Muscle layer of colon (tissue), 2 donors: ENCODE measurements around the gene IMMP2L.
"Not testable (repeated sequence)": the region's sequence is repeated elsewhere in the genome, so short reads cannot be mapped to it uniquely, and the experiment has no call there.

Experiments
- H3K27ac ChIP-seq: one replicate; pipeline ENCODE4 v1.7.0; 2013; ENCODE audit warnings: low read depth, mild to moderate bottlenecking, low read length, moderate library complexity
- H3K27me3 ChIP-seq, 2 donors: one replicate each; pipeline ENCODE4 v1.7.0; 2013; ENCODE audit warnings: low read length in 2 of 2, mild to moderate bottlenecking in 2 of 2; ENCODE audit not compliant: insufficient read depth in 2 of 2, control insufficient read depth in 1 of 2
- H3K36me3 ChIP-seq: one replicate; pipeline ENCODE4 v1.7.0; 2013; ENCODE audit warnings: mild to moderate bottlenecking, low read length; ENCODE audit not compliant: insufficient read depth
- H3K4me1 ChIP-seq: one replicate; pipeline ENCODE4 v1.7.0; 2013; ENCODE audit warnings: mild to moderate bottlenecking, low read length; ENCODE audit not compliant: insufficient read depth
- H3K4me3 ChIP-seq, 2 donors: one replicate each; pipeline ENCODE4 v1.7.0; 2013; ENCODE audit warnings: low read length in 2 of 2, low read depth in 1 of 2, mild to moderate bottlenecking in 1 of 2, moderate library complexity in 1 of 2
- H3K9ac ChIP-seq: one replicate; pipeline ENCODE4 v1.7.0; 2013; ENCODE audit warnings: low read length
- H3K9me3 ChIP-seq: one replicate; pipeline ENCODE4 v1.7.0; 2013; ENCODE audit warnings: mild to moderate bottlenecking, low read length
- donor health status: abdominal sarcoma.
- donor health status: Adenocarcinoma of cecum.

Gene IMMP2L

GRCh38 chr7:111324228-111324627 lies 238.1 kb downstream of the IMMP2L start:
- H3K27me3 ChIP-seq: no peaks in the 10 kb centered on the region
- H3K9ac ChIP-seq: no peak overlapping the region
- H3K4me1 ChIP-seq: no peaks in the 10 kb centered on the region
- H3K36me3 ChIP-seq: no peaks in the 10 kb centered on the region
- no peak overlapping the region for H3K27ac ChIP-seq
- H3K4me3 ChIP-seq: no peak overlapping the region
- no peaks in the 10 kb centered on the region for H3K9me3 ChIP-seq

DNA sequence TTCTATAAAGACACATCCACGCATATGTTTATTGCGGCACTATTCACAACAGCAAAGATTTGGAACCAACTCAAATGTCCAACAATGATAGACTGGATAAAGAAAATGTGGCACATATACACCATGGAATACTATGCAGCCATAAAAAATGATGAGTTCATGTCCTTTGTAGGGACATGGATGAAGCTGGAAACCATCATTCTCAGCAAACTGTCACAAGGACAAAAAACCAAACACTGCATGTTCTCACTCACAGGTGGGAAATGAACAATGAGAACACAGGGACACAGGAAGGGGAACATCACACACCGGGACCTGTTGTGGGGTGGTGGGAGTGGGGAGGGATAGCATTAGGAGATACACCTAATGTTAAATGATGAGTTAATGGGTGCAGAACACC lies 238.6 kb downstream of the IMMP2L start:
- not testable (repeated sequence) for H3K9me3 ChIP-seq, H3K36me3 ChIP-seq, H3K27me3 ChIP-seq, H3K4me3 ChIP-seq, H3K27ac ChIP-seq, H3K4me1 ChIP-seq, H3K9ac ChIP-seq

- no peaks in the 10 kb centered on the region for H3K9me3 ChIP-seq
- no peak overlapping the region for H3K4me3 ChIP-seq
- no peaks in the 10 kb centered on the region for H3K27me3 ChIP-seq
- no peaks in the 10 kb centered on the region for H3K4me1 ChIP-seq
- no peaks in the 10 kb centered on the region for H3K36me3 ChIP-seq
- no peak overlapping the region for H3K9ac ChIP-seq
- H3K27ac ChIP-seq: no peak overlapping the region
Measured at GRCh38 chr7:111320133-111320532, 242.2 kb downstream of the IMMP2L start.

DNA sequence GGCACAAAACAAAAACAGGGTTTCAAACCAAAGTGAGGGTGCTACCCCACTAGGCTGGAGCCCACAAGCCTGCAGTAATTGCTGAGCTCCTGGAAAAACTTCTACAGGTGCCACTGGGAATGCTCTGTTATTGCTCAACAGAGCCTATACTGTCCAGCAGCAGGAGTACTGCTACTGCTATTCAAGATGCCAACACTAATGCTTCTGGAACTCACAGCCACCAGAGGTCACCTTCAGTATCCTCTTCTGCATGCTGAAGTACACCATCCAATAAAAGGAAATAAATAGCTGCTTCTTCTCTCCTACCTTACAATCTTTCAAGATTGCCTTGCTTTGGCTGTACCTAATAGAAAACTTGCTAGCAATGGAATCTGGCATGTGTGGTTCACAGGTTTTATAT lies 249.3 kb downstream of the IMMP2L start:
- Histone ChIP-seq H3K27ac (no peak overlapping the region), H3K4me1 (no peaks in the 10 kb centered on the region), H3K36me3 (no peaks in the 10 kb centered on the region), H3K27me3 (no peaks in the 10 kb centered on the region), H3K9me3 (no peaks in the 10 kb centered on the region), H3K4me3 (no peak overlapping the region), H3K9ac (no peak overlapping the region)

GRCh38 chr7:111308691-111309090 lies 253.6 kb downstream of the IMMP2L start:
- Histone ChIP-seq H3K4me1 (no peaks in the 10 kb centered on the region), H3K27ac (no peak overlapping the region), H3K9ac (no peak overlapping the region), H3K9me3 (no peaks in the 10 kb centered on the region), H3K4me3 (no peak overlapping the region), H3K27me3 (no peaks in the 10 kb centered on the region), H3K36me3 (no peaks in the 10 kb centered on the region)

DNA sequence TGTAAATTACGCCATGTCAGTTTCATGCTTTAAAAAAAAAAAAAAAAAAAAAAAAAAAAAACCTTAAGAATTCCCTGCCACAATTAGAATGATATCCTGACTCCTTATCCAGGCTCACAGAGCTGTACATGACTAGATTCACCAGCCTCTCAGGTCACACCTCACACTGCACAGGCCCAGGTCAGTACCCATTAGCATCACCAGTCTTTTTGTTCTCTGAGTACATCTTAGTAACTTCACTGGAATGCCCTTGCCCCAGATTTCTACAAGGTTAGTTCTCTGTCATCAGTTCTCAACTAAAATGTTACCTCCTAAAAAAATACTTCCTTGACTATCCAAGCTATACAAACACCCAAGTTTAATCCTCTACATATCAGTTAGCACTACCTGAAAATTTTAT lies 260.4 kb downstream of the IMMP2L start:
- H3K4me1 ChIP-seq: no peaks in the 10 kb centered on the region
- H3K27ac ChIP-seq: no peak overlapping the region
- no peaks in the 10 kb centered on the region for H3K9me3 ChIP-seq
- no peaks in the 10 kb centered on the region for H3K36me3 ChIP-seq
- no peak overlapping the region for H3K9ac ChIP-seq
- no peak overlapping the region for H3K4me3 ChIP-seq
- no peaks in the 10 kb centered on the region for H3K27me3 ChIP-seq

- Histone ChIP-seq H3K27ac (no peak overlapping the region), H3K4me1 (peaks cover 17% of the 10 kb centered on the region), H3K9me3 (no peaks in the 10 kb centered on the region), H3K4me3 (no peak overlapping the region), H3K9ac (no peak overlapping the region), H3K27me3 (no peaks in the 10 kb centered on the region), H3K36me3 (no peaks in the 10 kb centered on the region)
Measured at GRCh38 chr7:111294494-111294893, 267.8 kb downstream of the IMMP2L start.

DNA sequence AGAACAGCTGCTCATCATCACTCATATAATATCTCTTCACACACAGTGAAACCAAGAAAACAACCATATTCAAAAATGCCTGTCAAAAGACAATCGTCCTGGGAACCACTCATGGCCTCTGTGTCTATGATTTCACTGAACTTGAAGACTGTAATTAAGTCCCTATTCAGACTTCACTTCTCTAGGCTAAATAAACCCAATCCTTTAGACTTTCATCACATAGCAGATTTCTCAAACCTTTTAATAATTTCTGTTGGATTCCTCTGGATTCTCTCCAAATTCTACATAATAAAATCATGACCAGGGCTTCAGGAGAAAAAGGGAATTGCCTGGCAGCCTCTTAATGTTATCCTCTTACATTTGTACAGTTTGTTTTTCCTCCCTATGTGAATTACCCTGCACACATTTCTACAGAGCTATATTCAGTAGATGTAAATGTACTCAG lies 270.2 kb downstream of the IMMP2L start:
- Histone ChIP-seq H3K27me3 (no peaks in the 10 kb centered on the region), H3K9ac (no peak overlapping the region), H3K36me3 (no peaks in the 10 kb centered on the region), H3K27ac (no peak overlapping the region), H3K4me3 (no peak overlapping the region), H3K4me1 (peaks cover 17% of the 10 kb centered on the region), H3K9me3 (no peaks in the 10 kb centered on the region)

- Histone ChIP-seq H3K27ac (no peak overlapping the region), H3K9me3 (no peaks in the 10 kb centered on the region), H3K4me1 (peaks cover 17% of the 10 kb centered on the region), H3K27me3 (no peaks in the 10 kb centered on the region), H3K9ac (no peak overlapping the region), H3K4me3 (no peak overlapping the region), H3K36me3 (no peaks in the 10 kb centered on the region)
Measured at GRCh38 chr7:111290982-111291381, 271.3 kb downstream of the IMMP2L start.

DNA sequence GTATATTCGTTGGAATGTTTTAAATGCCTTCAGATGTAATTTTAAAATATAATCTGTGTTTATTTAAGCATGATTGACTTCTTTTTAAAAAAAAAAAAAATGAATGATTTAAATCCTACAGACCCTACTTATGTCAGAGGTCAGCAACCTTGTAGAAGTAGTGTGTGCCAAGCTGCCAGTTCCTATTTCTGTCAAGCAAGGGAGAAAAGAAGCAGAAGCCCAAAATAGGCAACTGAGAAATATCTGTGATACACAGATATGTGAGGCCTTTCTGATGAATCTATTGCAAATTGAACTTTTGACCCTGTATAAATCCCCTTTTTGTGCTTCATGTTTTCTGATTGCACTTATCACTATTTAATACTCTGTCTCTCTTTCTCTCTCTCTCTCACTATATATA lies 271.9 kb downstream of the IMMP2L start:
- no peak overlapping the region for H3K4me3 ChIP-seq
- no peak overlapping the region for H3K9ac ChIP-seq
- H3K36me3 ChIP-seq: no peaks in the 10 kb centered on the region
- H3K9me3 ChIP-seq: no peaks in the 10 kb centered on the region
- H3K4me1 ChIP-seq: peaks cover 17% of the 10 kb centered on the region
- no peaks in the 10 kb centered on the region for H3K27me3 ChIP-seq
- H3K27ac ChIP-seq: no peak overlapping the region

GRCh38 chr7:111288441-111288840 lies 273.9 kb downstream of the IMMP2L start:
- H3K9ac ChIP-seq, H3K27ac ChIP-seq, H3K36me3 ChIP-seq, H3K27me3 ChIP-seq, H3K9me3 ChIP-seq, H3K4me3 ChIP-seq: not testable (repeated sequence)
- H3K4me1 ChIP-seq: peaks cover 17% of the 10 kb centered on the region

- Histone ChIP-seq H3K9ac (no peak overlapping the region), H3K4me1 (no peaks in the 10 kb centered on the region), H3K9me3 (no peaks in the 10 kb centered on the region), H3K36me3 (no peaks in the 10 kb centered on the region), H3K27ac (no peak overlapping the region), H3K4me3 (no peak overlapping the region), H3K27me3 (no peaks in the 10 kb centered on the region)
Measured at GRCh38 chr7:111282626-111283025, 279.7 kb downstream of the IMMP2L start.
